HCT116 (cell line): ENCODE measurements around the gene CADPS. TPM values are rescaled to one million over a fixed set of nuclear protein-coding genes. Genes with fewer than 3 reads are reported as not detected.

Source experiments
- ATAC-seq: fragments of 200-7000 bp; cut with Tn5 transposase; 2 replicates; pipeline ENCODE4 v1.9.1; 2020; ENCODE audit warnings: mild to moderate bottlenecking, moderate library complexity
- BruUV-seq: library from RNA; stranded (reverse); fragments of 400-500 nt; replicated peaks from 2 replicates; lab custom pipeline; 2021; lab: Mats Ljungman, UMichigan
- CTCF ChIA-PET: fragments of 300-600 bp; sonication (Branson Sonifier 250); formaldehyde crosslinking; loops from one replicate; lab custom pipeline; 2021; ENCODE audit warnings: antibody characterized with exemption; lab: Charles Lee
- POLR2A ChIA-PET: fragments of 300-600, 350-600 bp; sonication (Branson Sonifier 250); formaldehyde crosslinking; loops from one replicate; lab custom pipeline; 2021; ENCODE audit warnings: antibody characterized with exemption; lab: Charles Lee
- RAD21 ChIA-PET, 2 experiments: fragments of 300-600 bp; sonication (Branson Sonifier 250); formaldehyde crosslinking; loops; one replicate each; lab custom pipeline; 2023; ENCODE audit warnings: low total read pairs in 2 of 2; ENCODE audit not compliant: uncharacterized antibody in 2 of 2, unreplicated experiment in 2 of 2, low non-redundant PET in 1 of 2; lab: Charles Lee
- DNase-seq: peaks from one replicate; pipeline ENCODE4 v3.0.0-alpha.2; 2010; ENCODE audit warnings: low read depth, low spot score
- H2AFZ ChIP-seq: fragments of 200-600 bp; shearing (Covaris generic), sonication (generic); 2 replicates; pipeline ENCODE4 v1.6.1; 2017; ENCODE audit warnings: low read depth, mixed run types, mixed read lengths, antibody characterized with exemption, low read length; ENCODE audit not compliant: poor library complexity, severe bottlenecking
- H3K27ac ChIP-seq: 2 replicates; pipeline ENCODE4 v1.5.1; 2012; ENCODE audit warnings: low read depth, low read length
- H3K27me3 ChIP-seq: fragments of 200-600 bp; sonication (generic); 2 replicates; pipeline ENCODE4 v1.6.1; 2016; ENCODE audit warnings: mixed run types, low read length, mixed read lengths; ENCODE audit not compliant: insufficient read depth
- H3K36me3 ChIP-seq, 2 experiments: fragments of 200-500 bp in 1 of 2; fragments of 200-600 bp in 1 of 2; sonication (Bioruptor generic) in 1 of 2; sonication (generic) in 1 of 2; 2 replicates each; pipeline versions ENCODE4 v1.5.1 to v1.6.1; 2014 to 2016; ENCODE audit warnings: low read length in 2 of 2, inconsistent platforms in 1 of 2, mixed read lengths in 1 of 2, mixed run types in 1 of 2; ENCODE audit not compliant: insufficient read depth in 2 of 2, control insufficient read depth in 1 of 2
- H3K4me1 ChIP-seq, 2 experiments: fragments of 200-600 bp in 1 of 2; sonication (generic) in 1 of 2; 2 replicates each; pipeline versions ENCODE4 v1.5.1 to v1.6.1; 2012 to 2017; ENCODE audit warnings: low read length in 2 of 2, inconsistent platforms in 1 of 2, mild to moderate bottlenecking in 1 of 2, mixed read lengths in 1 of 2, mixed run types in 1 of 2, moderate library complexity in 1 of 2; ENCODE audit not compliant: insufficient read depth in 2 of 2, control insufficient read depth in 1 of 2
- H3K4me2 ChIP-seq: fragments of 200-600 bp; sonication (generic); 2 replicates; pipeline ENCODE4 v1.6.1; 2017; ENCODE audit warnings: mixed run types, low read length, mixed read lengths
- H3K4me3 ChIP-seq, 2 experiments: fragments of 200-600 bp in 1 of 2; sonication (generic) in 1 of 2; replicated peaks in 1 of 2; 2 replicates each; pipeline ENCODE4 v1.5.1; 2011 to 2016; ENCODE audit warnings: low read length in 2 of 2, control low read depth in 1 of 2, low read depth in 1 of 2, mild to moderate bottlenecking in 1 of 2, mixed read lengths in 1 of 2, mixed run types in 1 of 2
- H3K79me2 ChIP-seq: fragments of 200-600 bp; sonication (generic); 2 replicates; pipeline ENCODE4 v1.6.1; 2017; ENCODE audit warnings: mild to moderate bottlenecking, mixed run types, low read length, moderate library complexity, mixed read lengths; ENCODE audit not compliant: insufficient read depth
- H3K9ac ChIP-seq: fragments of 200-600 bp; sonication (generic); 2 replicates; pipeline ENCODE4 v1.6.1; 2016; ENCODE audit warnings: low read length, mixed read lengths
- H3K9me2 ChIP-seq: fragments of 200-600 bp; sonication (generic), shearing (Covaris generic); 2 replicates; pipeline ENCODE4 v1.6.1; 2017; ENCODE audit warnings: mixed run types, mild to moderate bottlenecking, moderate library complexity; ENCODE audit not compliant: insufficient read depth
- H3K9me3 ChIP-seq, 2 experiments: fragments of 200-500 bp in 1 of 2; fragments of 200-600 bp in 1 of 2; sonication (Bioruptor generic) in 1 of 2; sonication (generic) in 1 of 2; 2 replicates each; pipeline ENCODE4 v1.6.1; 2014 to 2017; ENCODE audit warnings: low read length in 2 of 2, mixed read lengths in 2 of 2, inconsistent platforms in 1 of 2, low read depth in 1 of 2, mild to moderate bottlenecking in 1 of 2, mixed run types in 1 of 2, moderate library complexity in 1 of 2; ENCODE audit not compliant: control insufficient read depth in 1 of 2, insufficient read depth in 1 of 2
- H4K20me1 ChIP-seq: fragments of 200-600 bp; sonication (generic), shearing (Covaris generic); 2 replicates; pipeline ENCODE4 v1.6.1; 2017; ENCODE audit warnings: mixed run types, mild to moderate bottlenecking, moderate library complexity; ENCODE audit not compliant: insufficient read depth
- CBX3 ChIP-seq: IDR thresholded peaks from 2 replicates; pipeline ENCODE4 v1.6.1; 2012; ENCODE audit warnings: low read depth
- CEBPB ChIP-seq: IDR thresholded peaks from 2 replicates; pipeline ENCODE4 v1.6.1; 2012; ENCODE audit warnings: low read depth
- EZH2 ChIP-seq: fragments of 200-600 bp; sonication (generic); IDR thresholded peaks from 2 replicates; pipeline ENCODE4 v1.6.1; 2017; ENCODE audit warnings: antibody characterized with exemption, mixed run types
- JUND ChIP-seq: IDR thresholded peaks from 2 replicates; pipeline ENCODE4 v1.6.1; 2012
- POLR2AphosphoS5 ChIP-seq: IDR thresholded peaks from 2 replicates; pipeline ENCODE4 v1.6.1; 2011; ENCODE audit warnings: mild to moderate bottlenecking, low read depth, low read length, moderate library complexity
- RAD21 ChIP-seq: IDR thresholded peaks from 2 replicates; pipeline ENCODE4 v1.6.1; 2012; ENCODE audit warnings: low read depth, mild to moderate bottlenecking
- REST ChIP-seq: IDR thresholded peaks from 2 replicates; pipeline ENCODE4 v1.6.1; 2012; ENCODE audit warnings: low read depth
- SIN3A ChIP-seq: IDR thresholded peaks from 2 replicates; pipeline ENCODE4 v1.6.1; 2012; ENCODE audit warnings: low read depth
- SP1 ChIP-seq: IDR thresholded peaks from 2 replicates; pipeline ENCODE4 v1.6.1; 2012; ENCODE audit warnings: low read depth
- SRF ChIP-seq: IDR thresholded peaks from 2 replicates; pipeline ENCODE4 v1.6.1; 2012; ENCODE audit warnings: low read depth
- TCF7L2 ChIP-seq: IDR thresholded peaks from 2 replicates; pipeline ENCODE4 v1.7.0; 2011; ENCODE audit warnings: borderline replicate concordance, inconsistent platforms; ENCODE audit not compliant: insufficient read depth, insufficient read length; ENCODE audit errors: extremely low read depth
- YY1 ChIP-seq: IDR thresholded peaks from 2 replicates; pipeline ENCODE4 v1.6.1; 2011; ENCODE audit warnings: low read length, low read depth, moderate library complexity, mild to moderate bottlenecking; ENCODE audit not compliant: insufficient replicate concordance; ENCODE audit errors: extremely low read depth
- ZBTB33 ChIP-seq: IDR thresholded peaks from 2 replicates; pipeline ENCODE4 v1.6.1; 2011; ENCODE audit warnings: mild to moderate bottlenecking, low read length, moderate library complexity; ENCODE audit not compliant: insufficient replicate concordance; ENCODE audit errors: extremely low read depth
- ZFX ChIP-seq: fragments of 450-650 bp; IDR thresholded peaks from 2 replicates; pipeline ENCODE4 v1.6.1; 2017
- intact Hi-C: fragments of 100-400 bp; cut with micrococcal nuclease; formaldehyde crosslinking; loops from 2 replicates; pipeline ENCODE4 v1.10.0; 2022
- total RNA-seq: library from RNA; stranded (reverse); gene quantifications from one replicate; pipeline ENCODE4 v1.2.1, GENCODE V29; 2021; ENCODE audit not compliant: unreplicated experiment
- TF ChIP-seq, protein P1 (sequence below): IDR thresholded peaks from 2 replicates; pipeline ENCODE4 v1.6.1; 2012
- TF ChIP-seq, protein P2 (sequence below), 3 experiments: fragments of 200-600 bp in 1 of 3; sonication (generic) in 1 of 3; IDR thresholded peaks in 2 of 3; conservative IDR thresholded peaks in 1 of 3; 2 replicates each; pipeline ENCODE4 v1.5.1; 2012 to 2017; ENCODE audit warnings: low read depth in 2 of 3, low read length in 2 of 3, antibody characterized with exemption in 1 of 3, borderline replicate concordance in 1 of 3, control low read depth in 1 of 3, mild to moderate bottlenecking in 1 of 3, mixed read lengths in 1 of 3, mixed run types in 1 of 3, moderate library complexity in 1 of 3; ENCODE audit not compliant: insufficient read depth in 1 of 3

The CADPS gene
- total RNA-seq, 1 experiment from 2014 or later, result not detected

- no peaks in the 10 kb centered on the region for H3K79me2 ChIP-seq
Measured at GRCh38 chr3:62911526-62911925, 36.3 kb upstream of the CADPS start.

More at GRCh38 chr3:62911526-62911925, 36.3 kb upstream of the CADPS start:
- DNase-seq, result no peak
- Histone ChIP-seq H3K4me1 (no peaks in the 10 kb centered on the region), H3K27me3 (no peaks in the 10 kb centered on the region), H3K9me2 (no peaks in the 10 kb centered on the region), H3K27ac (no peak overlapping the region), H3K36me3 (no peaks in the 10 kb centered on the region), H3K4me2 (no peak overlapping the region), H2AFZ (no peak overlapping the region), H3K9me3 (no peaks in the 10 kb centered on the region), H4K20me1 (no peaks in the 10 kb centered on the region), H3K9ac (no peak overlapping the region), H3K4me3 (no peak overlapping the region)
- POLR2A ChIA-PET, result no interaction called here
- CTCF ChIA-PET, result no interaction called here
- intact Hi-C loops, result no loop called here
- no TSS peak for BruUV-seq
- TF ChIP-seq SP1 (no peak), YY1 (no peak), CEBPB (no peak), ZFX (no peak), JUND (no peak), REST (no peak), CBX3 (no peak), ZBTB33 (no peak), SIN3A (no peak), TCF7L2 (no peak), POLR2AphosphoS5 (no peak), EZH2 (no peak), SRF (no peak), RAD21 (no peak)
- TF ChIP-seq, protein P1, sequence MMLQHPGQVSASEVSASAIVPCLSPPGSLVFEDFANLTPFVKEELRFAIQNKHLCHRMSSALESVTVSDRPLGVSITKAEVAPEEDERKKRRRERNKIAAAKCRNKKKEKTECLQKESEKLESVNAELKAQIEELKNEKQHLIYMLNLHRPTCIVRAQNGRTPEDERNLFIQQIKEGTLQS, result no peak
- TF ChIP-seq, protein P2, sequence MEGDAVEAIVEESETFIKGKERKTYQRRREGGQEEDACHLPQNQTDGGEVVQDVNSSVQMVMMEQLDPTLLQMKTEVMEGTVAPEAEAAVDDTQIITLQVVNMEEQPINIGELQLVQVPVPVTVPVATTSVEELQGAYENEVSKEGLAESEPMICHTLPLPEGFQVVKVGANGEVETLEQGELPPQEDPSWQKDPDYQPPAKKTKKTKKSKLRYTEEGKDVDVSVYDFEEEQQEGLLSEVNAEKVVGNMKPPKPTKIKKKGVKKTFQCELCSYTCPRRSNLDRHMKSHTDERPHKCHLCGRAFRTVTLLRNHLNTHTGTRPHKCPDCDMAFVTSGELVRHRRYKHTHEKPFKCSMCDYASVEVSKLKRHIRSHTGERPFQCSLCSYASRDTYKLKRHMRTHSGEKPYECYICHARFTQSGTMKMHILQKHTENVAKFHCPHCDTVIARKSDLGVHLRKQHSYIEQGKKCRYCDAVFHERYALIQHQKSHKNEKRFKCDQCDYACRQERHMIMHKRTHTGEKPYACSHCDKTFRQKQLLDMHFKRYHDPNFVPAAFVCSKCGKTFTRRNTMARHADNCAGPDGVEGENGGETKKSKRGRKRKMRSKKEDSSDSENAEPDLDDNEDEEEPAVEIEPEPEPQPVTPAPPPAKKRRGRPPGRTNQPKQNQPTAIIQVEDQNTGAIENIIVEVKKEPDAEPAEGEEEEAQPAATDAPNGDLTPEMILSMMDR (IDR thresholded peaks at IDR 0.05 in 2 of 3, conservative IDR thresholded peaks at IDR 0.05 in 1 of 3; ENCODE audit: borderline replicate concordance in 1 of 3, insufficient read depth in 1 of 3, low read depth in 2 of 3, low read length in 2 of 3), result no peak
- RAD21 ChIA-PET, result no interaction called here
- ATAC-seq, result no peak
